Suppressor macrophage treated with lipopolysaccharide for 4 hours (primary cell): Measurements from ENCODE around the gene RALGDS.
A peak's percentile ranks its signal among the peaks of the same experiment; 100 is the strongest.
"Not testable (repeated sequence)": the region's sequence is repeated elsewhere in the genome, so short reads cannot be mapped to it uniquely, and the experiment has no call there.

Experiments
- DNase-seq: peaks from one replicate; pipeline ENCODE4 v3.0.0-alpha.2; 2020

Gene RALGDS

DNA sequence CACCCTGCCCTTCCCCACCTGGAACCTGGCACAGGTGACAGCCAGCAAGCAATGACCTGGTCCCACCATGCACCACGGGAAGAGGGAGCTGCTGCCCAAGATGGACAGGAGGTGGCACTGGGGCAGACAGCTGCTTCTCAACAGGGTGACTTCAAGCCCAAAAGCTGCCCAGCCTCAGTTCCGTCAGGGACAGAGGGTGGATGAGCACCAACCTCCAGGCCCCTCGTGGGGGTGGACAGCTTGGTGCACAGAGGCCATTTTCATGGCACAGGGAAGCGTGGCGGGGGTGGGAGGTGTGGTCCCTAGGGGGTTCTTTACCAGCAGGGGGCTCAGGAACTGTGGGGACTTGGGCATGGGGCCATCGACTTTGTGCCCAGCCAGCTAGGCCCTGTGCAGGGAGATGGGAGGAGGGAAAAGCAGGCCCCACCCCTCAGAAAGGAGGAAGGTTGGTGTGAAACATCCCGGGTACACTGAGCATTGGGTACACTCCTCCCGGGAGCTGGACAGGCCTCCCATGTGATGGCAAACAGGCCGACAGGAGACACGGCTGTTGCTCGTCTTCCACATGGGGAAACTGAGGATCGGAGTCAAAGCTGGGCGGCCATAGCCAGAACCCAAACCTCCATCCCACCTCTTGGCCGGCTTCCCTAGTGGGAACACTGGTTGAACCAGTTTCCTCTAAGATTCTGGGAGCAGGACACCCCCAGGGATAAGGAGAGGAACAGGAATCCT is 57.4 kb downstream of the RALGDS start:
- DNase-seq, result no peak

DNA sequence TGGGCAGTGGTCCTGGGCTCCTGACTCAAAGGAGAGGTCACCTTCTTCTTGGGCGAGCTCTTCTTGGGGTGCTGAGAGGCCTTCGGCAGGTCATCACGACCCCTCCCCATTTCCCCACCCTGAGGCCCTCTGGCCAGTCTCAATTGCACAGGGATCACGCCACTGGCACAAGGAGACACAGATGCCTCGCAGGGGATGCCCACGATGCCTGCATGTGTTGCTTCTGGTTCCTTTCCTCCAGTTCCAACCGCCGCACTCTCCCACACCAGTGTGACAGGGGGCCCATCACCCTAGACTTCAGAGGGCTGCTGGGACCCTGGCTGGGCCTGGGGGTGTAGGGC is 57.9 kb downstream of the RALGDS start:
- DNase-seq, result no peak

- not testable (repeated sequence) for DNase-seq
These were observed 58.5 kb downstream of the RALGDS start for GRCh38 chr9:133062569-133062968.

GRCh38 chr9:133061764-133062145 is 59.3 kb downstream of the RALGDS start, which contains the start of gene CEL:
CEL (plus strand) TSS chr9:133061981; CDS start chr9:133062003, 22 bp downstream.
- DNase-seq, result not testable (repeated sequence)

DNA sequence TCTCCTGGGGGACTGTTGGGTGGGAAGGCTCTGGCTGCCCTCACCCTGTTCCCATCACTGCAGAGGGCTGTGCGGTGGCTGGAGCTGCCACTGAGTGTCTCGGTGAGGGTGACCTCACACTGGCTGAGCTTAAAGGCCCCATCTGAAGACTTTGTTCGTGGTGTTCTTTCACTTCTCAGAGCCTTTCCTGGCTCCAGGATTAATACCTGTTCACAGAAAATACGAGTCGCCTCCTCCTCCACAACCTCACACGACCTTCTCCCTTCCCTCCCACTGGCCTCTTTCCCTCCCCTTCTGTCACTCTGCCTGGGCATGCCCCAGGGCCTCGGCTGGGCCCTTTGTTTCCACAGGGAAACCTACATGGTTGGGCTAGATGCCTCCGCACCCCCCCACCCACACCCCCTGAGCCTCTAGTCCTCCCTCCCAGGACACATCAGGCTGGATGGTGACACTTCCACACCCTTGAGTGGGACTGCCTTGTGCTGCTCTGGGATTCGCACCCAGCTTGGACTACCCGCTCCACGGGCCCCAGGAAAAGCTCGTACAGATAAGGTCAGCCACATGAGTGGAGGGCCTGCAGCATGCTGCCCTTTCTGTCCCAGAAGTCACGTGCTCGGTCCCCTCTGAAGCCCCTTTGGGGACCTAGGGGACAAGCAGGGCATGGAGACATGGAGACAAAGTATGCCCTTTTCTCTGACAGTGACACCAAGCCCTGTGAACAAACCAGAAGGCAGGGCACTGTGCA is 59.8 kb downstream of the RALGDS start:
- not testable (repeated sequence) for DNase-seq

DNA sequence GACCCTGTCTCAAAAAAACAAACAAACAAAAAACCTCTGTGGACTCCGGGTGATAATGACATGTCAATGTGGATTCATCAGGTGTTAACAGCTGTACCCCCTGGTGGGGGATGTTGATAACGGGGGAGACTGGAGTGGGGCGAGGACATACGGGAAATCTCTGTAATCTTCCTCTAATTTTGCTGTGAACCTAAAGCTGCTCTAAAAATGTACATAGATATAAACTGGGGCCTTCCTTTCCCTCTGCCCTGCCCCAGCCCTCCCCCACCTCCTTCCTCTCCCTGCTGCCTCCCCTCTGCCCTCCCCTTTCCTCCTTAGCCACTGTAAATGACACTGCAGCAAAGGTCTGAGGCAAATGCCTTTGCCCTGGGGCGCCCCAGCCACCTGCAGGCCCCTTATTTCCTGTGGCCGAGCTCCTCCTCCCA is 60.6 kb downstream of the RALGDS start:
- DNase-seq, result no peak

- DNase-seq, result no peak
These were observed 61.4 kb downstream of the RALGDS start for GRCh38 chr9:133059623-133060022.

- DNase-seq, result no peak
These were observed 62.3 kb downstream of the RALGDS start for GRCh38 chr9:133058550-133059320.

- DNase-seq, result no peak
These were observed 63.0 kb downstream of the RALGDS start for GRCh38 chr9:133058071-133058470.

- DNase-seq, result no peak
These were observed 63.5 kb downstream of the RALGDS start for GRCh38 chr9:133057553-133057952.

DNA sequence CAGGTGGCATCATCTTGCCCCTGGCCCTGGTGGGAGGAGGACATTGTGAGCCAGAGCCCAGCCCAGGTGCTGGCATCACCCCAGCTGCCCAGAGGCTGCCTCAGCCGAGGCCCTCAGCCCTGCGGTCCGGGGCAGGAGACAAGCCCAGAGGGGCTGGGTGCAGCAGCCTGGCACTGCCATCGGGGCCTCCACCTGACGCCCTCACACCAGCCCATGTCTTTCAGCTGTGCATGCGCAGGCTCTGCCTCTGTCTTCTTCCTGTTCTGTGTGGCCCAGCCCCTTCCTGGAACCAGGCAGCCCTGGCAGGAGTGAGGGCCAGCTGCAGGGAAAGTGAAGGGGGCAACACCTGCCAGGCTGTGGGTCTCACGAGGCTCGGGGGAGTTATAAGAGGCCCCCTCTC is 64.0 kb downstream of the RALGDS start:
- DNase-seq, result no peak

DNA sequence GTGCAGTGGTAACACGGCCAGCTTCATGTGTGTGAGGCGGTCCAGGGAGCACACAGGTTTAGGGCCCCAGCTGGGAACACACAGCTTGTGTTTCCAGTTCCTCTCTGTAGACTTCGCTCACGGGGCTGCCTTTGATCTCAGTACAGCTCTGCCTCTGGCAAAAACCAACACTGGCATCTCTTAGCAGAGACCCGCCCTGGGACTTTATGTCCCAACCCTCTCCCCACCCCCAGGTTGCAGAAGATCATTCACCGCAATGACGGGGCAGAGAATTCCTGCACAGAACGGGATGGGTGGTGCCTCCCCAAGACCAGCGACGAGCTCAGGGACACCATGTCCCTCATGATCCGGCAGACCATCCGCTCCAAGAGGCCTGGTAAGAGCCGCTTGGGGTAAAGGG is 64.5 kb downstream of the RALGDS start:
- DNase-seq, result no peak

- no peak for DNase-seq
These were observed 65.1 kb downstream of the RALGDS start for GRCh38 chr9:133055788-133056420.

DNA sequence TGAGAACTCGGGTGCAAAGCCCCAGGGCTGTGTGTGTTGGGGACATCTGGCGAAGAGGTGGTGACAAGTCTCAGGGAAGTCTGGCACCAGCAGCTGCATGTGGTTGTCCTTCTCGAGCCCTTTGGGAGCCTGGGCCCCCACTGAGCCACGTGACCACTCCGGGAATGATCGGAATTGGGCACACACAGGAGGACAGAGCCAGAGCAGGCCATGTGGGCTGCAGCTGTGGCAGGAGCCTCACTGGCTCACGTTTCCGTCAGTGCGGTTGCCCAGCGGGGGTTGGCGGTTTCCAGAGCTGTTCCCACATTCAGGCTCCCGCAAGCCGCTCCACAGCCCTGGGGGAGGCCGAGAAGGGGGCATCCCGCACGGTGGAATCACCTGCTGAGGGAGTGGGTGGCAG is 66.1 kb downstream of the RALGDS start:
- DNase-seq, result no peak

DNA sequence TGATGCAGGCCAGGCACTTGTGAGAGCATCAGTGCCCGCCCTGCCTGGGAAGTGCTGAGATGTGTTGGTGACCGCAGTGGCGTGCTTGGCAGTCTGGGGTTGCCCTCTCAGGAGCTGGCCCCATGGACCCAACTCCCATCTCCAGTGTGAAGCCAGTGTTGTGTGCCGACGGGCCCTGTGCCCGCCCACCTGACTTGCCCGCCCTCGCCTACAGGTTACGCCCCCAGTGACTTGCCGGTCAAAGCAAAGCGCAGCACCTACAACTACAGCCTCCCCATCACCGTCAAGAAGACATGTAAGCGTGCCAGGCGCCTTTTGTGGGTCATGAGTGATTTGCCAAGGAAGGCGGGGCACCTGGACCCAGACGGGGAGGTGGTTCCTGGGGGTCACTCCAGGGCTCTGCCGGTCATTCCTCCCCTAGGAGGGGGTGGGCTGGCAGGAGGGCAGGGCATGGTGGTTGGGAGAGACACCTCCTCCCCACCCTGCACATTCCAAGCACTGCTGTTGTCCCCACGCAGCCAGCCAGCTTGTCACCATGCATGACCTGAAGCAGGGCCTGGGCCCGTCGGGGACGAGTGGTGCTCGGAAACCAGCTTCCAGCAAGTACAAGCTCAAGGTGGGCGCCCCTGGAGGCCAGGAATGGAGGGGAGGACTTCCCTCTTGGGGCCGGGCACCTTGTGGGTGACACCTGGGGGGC is 66.7 kb downstream of the RALGDS start:
- no peak for DNase-seq

DNA sequence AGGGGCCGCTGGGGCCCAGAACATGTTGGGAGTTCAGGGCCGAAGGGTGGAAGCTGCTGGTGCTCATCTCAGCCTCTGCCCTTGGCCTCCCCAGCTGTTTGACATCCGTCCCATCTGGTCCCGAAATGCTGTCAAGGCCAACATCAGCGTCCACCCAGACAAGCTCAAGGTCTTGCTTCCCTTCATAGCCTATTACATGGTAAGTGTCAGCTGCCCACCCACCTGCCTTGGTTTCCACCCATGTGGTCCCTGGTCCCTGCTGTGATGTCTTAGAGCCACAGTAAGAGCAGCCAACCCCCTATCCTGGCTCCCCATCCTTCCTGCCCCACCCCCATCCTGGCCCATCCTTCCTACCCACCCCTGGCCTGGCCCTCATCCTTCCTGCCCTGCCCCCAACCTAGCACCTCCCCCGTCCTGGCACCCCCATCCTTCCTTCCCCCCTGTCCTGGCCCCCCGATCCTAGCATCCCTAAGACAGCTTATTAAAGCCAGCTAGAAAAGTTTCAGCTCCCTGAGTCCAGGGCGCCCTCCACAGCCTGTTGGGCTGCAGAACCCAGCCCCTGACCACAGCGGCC is 69.0 kb downstream of the RALGDS start:
- DNase-seq, result no peak

DNA sequence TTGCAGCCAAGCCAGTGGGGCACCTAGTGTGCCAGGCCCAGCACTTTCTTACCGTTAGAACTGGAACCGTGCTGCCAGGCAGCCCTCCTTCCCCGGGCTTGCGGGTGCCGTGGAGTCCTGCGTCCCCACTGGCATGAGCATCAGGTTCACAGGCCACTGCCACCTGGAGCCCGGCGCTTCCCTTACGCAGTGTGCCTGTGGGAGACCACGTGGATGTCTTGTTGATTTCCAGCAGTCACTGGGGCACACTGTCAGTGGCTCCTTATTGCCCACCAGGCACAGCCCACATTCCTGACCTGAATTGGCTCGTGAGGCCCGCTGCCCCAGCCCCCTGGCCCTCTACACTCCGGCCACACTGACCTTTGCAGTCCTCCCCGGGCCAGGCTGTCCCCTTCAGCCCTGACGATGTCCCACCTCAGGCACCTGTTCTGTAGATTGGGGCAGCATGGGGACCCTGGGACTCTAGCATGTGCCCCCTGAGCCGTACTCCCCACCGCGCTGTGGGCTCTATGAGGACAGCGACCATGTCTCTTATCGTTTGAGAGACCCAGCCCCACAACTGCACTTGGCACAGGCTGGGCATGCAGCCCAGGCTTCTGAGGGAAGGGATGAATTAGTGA is 69.6 kb downstream of the RALGDS start:
- no peak for DNase-seq

DNA sequence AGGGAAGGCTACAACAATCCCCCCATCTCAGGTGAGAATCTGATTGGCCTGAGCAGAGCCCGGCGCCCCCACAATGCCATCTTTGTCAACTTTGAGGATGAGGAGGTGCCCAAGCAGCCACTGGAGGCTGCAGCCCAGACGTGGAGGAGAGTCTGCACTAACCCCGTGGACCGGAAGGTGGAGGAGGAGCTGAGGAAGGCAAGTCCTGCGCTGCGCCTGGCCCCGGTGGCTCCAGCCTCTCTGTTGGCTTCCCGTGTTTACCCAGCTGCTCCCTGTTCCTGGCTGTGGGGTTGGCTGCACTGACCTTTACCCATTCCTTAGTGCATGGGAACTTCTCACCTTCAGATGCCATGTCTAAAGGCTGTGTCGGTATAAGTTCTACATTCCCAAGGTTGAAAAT is 70.3 kb downstream of the RALGDS start:
- no peak for DNase-seq

GRCh38 chr9:133050142-133050541 is 70.9 kb downstream of the RALGDS start:
- DNase-seq, result no peak

DNA sequence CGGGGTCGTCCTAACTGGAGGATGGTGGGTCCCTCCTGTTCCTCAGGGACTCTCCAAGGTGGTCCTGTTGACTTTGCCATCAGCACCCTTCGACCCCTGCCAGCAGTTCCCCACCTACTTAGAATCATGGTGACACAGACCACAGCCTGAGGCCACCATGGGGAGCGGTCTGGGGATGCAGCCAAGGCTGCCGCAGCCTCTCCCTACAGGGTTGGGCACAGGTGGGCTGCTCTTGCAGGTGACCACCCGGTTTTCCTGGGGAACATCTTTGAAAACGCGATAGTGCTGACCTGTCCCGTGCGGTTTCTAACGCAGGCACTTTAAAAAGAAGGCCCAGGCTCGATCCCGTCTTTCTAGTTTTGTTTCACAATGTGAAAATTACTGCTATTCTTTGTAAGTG is 72.0 kb downstream of the RALGDS start:
- no peak for DNase-seq

GRCh38 chr9:133048595-133048994 is 72.4 kb downstream of the RALGDS start:
- DNase-seq, result peak; percentile 34
